NB4 (cell line): ENCODE results near the gene ACSM5.

ENCODE experiments used
- CTCF ChIP-seq: IDR thresholded peaks from one replicate; pipeline ENCODE4 v1.5.1; 2012; ENCODE audit warnings: low read depth, low read length
- MAX ChIP-seq: IDR thresholded peaks from 2 replicates; pipeline ENCODE4 v1.6.1; 2011; ENCODE audit warnings: low read depth, low read length
- MYC ChIP-seq: IDR thresholded peaks from 2 replicates; pipeline ENCODE4 v1.6.1; 2011; ENCODE audit warnings: low read depth, low read length
- POLR2A ChIP-seq: IDR thresholded peaks from 2 replicates; pipeline ENCODE4 v1.6.1; 2011; ENCODE audit warnings: mild to moderate bottlenecking; ENCODE audit not compliant: insufficient read length; ENCODE audit errors: extremely low read depth

- no peak for TF ChIP-seq CTCF
- no peak for TF ChIP-seq MYC
- no peak for TF ChIP-seq POLR2A
- TF ChIP-seq MAX: no peak
These were observed 76.1 kb downstream of the ACSM5 start for GRCh38 chr16:20485408-20485807.
